Measurements from ENCODE around the gene DLEC1.

The DLEC1 gene

GRCh38 chr3:38117163-38117716 is 78.2 kb downstream of the DLEC1 start:
- ATAC-seq (ENCODE audit: insufficient read depth, low read depth) (no peak), DNase-seq (no peak)
- Histone ChIP-seq H3K27ac (ENCODE audit: low read length) (no peak overlapping the region), H3K4me2 (ENCODE audit: insufficient read depth, low read length) (no peak overlapping the region), H3K36me3 (ENCODE audit: insufficient read depth, low read length) (peaks cover 25% of the 10 kb centered on the region), H3K4me1 (ENCODE audit: insufficient read depth, low read length) (no peaks in the 10 kb centered on the region), H3K27me3 (ENCODE audit: insufficient read depth, low read length, poor library complexity) (no peaks in the 10 kb centered on the region), H3K9ac (ENCODE audit: low read depth, low read length) (no peak overlapping the region), H3K79me2 (ENCODE audit: insufficient read depth, low read length) (no peaks in the 10 kb centered on the region), H3K9me3 (ENCODE audit: insufficient read depth, low read length, severe bottlenecking) (no peaks in the 10 kb centered on the region), H2AFZ (ENCODE audit: low read depth, low read length) (no peak overlapping the region), H4K20me1 (ENCODE audit: insufficient read depth, low read length) (peaks cover 7% of the 10 kb centered on the region; the same call in 1 of the 2 replicates), H3K4me3 (ENCODE audit: low read depth in 1 of 2, low read length in 2 of 2) (no peak overlapping the region)
- TF ChIP-seq EZH2 (IDR thresholded peaks at IDR 0.05; ENCODE audit: borderline replicate concordance, low read depth, low read length, severe bottlenecking): no peak
- TF ChIP-seq CTCF (IDR thresholded peaks at IDR 0.05; ENCODE audit: borderline replicate concordance, extremely low read depth, low read length, poor library complexity, severe bottlenecking): no peak

GRCh38 chr3:38117748-38118420 is 78.9 kb downstream of the DLEC1 start:
- DNase-seq: peak; percentile 75
- no peak overlapping the region for H3K4me2 ChIP-seq (ENCODE audit: insufficient read depth, low read length)
- H3K27me3 ChIP-seq (ENCODE audit: insufficient read depth, low read length, poor library complexity): no peaks in the 10 kb centered on the region
- ATAC-seq (ENCODE audit: insufficient read depth, low read depth): peak; percentile 84
- H4K20me1 ChIP-seq (ENCODE audit: insufficient read depth, low read length): peaks cover 7% of the 10 kb centered on the region; the same call in 1 of the 2 replicates
- H2AFZ ChIP-seq (ENCODE audit: low read depth, low read length): no peak overlapping the region
- H3K9ac ChIP-seq (ENCODE audit: low read depth, low read length): no peak overlapping the region
- H3K4me1 ChIP-seq (ENCODE audit: insufficient read depth, low read length): no peaks in the 10 kb centered on the region
- TF ChIP-seq EZH2 (IDR thresholded peaks at IDR 0.05; ENCODE audit: borderline replicate concordance, low read depth, low read length, severe bottlenecking): no peak
- TF ChIP-seq CTCF (IDR thresholded peaks at IDR 0.05; ENCODE audit: borderline replicate concordance, extremely low read depth, low read length, poor library complexity, severe bottlenecking): peak; percentile 95
- no peaks in the 10 kb centered on the region for H3K9me3 ChIP-seq (ENCODE audit: insufficient read depth, low read length, severe bottlenecking)
- no peaks in the 10 kb centered on the region for H3K79me2 ChIP-seq (ENCODE audit: insufficient read depth, low read length)
- H3K4me3 ChIP-seq (ENCODE audit: low read depth in 1 of 2, low read length in 2 of 2): no peak overlapping the region
- H3K36me3 ChIP-seq (ENCODE audit: insufficient read depth, low read length): peaks cover 31% of the 10 kb centered on the region
- no peak overlapping the region for H3K27ac ChIP-seq (ENCODE audit: low read length)

GRCh38 chr3:38118421-38119247 is 79.6 kb downstream of the DLEC1 start:
- H3K4me1 ChIP-seq (ENCODE audit: insufficient read depth, low read length): no peaks in the 10 kb centered on the region
- H3K27ac ChIP-seq (ENCODE audit: low read length): no peak overlapping the region
- ATAC-seq (ENCODE audit: insufficient read depth, low read depth): no peak

More at GRCh38 chr3:38118421-38119247, 79.6 kb downstream of the DLEC1 start:
- no peak overlapping the region for H3K4me3 ChIP-seq (ENCODE audit: low read depth in 1 of 2, low read length in 2 of 2)
- H3K4me2 ChIP-seq (ENCODE audit: insufficient read depth, low read length): no peak overlapping the region
- peaks cover 7% of the 10 kb centered on the region; the same call in 1 of the 2 replicates for H4K20me1 ChIP-seq (ENCODE audit: insufficient read depth, low read length)
- no peak overlapping the region for H3K9ac ChIP-seq (ENCODE audit: low read depth, low read length)
- H3K27me3 ChIP-seq (ENCODE audit: insufficient read depth, low read length, poor library complexity): no peaks in the 10 kb centered on the region
- no peak overlapping the region for H2AFZ ChIP-seq (ENCODE audit: low read depth, low read length)
- H3K79me2 ChIP-seq (ENCODE audit: insufficient read depth, low read length): no peaks in the 10 kb centered on the region
- no peak for DNase-seq
- peaks cover 37% of the 10 kb centered on the region for H3K36me3 ChIP-seq (ENCODE audit: insufficient read depth, low read length)
- TF ChIP-seq EZH2 (IDR thresholded peaks at IDR 0.05; ENCODE audit: borderline replicate concordance, low read depth, low read length, severe bottlenecking) (no peak), CTCF (IDR thresholded peaks at IDR 0.05; ENCODE audit: borderline replicate concordance, extremely low read depth, low read length, poor library complexity, severe bottlenecking) (no peak)
- H3K9me3 ChIP-seq (ENCODE audit: insufficient read depth, low read length, severe bottlenecking): no peaks in the 10 kb centered on the region
